GM12878 (cell line): ENCODE measurements around the gene TAS2R13. TPM values are rescaled to one million over a fixed set of nuclear protein-coding genes. Genes with fewer than 3 reads are reported as not detected.

Experiments
- ATAC-seq: fragments of 200-7000 bp; cut with Tn5 transposase; 3 replicates; pipeline ENCODE4 v1.9.1; 2020; ENCODE audit warnings: mild to moderate bottlenecking, moderate library complexity
- BruUV-seq: library from RNA; stranded (reverse); fragments of 400-500 nt; replicated peaks from 2 replicates; lab custom pipeline; 2021; lab: Mats Ljungman, UMichigan
- CTCF ChIA-PET: fragments of 300-600 bp; sonication (Branson Sonifier 250); formaldehyde crosslinking; extraction: SDS; loops from one replicate; lab custom pipeline; 2021; ENCODE audit warnings: inconsistent platforms; lab: Yijun Ruan, JAX
- POLR2A ChIA-PET: fragments of 350-600 bp; formaldehyde crosslinking; extraction: SDS; loops from one replicate; lab custom pipeline; 2021; ENCODE audit warnings: inconsistent platforms; lab: Charles Lee
- RAD21 ChIA-PET: fragments of 300-600 bp; sonication (Branson Sonifier 250); formaldehyde crosslinking; loops from one replicate; lab custom pipeline; 2023; ENCODE audit warnings: antibody characterized with exemption; ENCODE audit not compliant: unreplicated experiment; lab: Charles Lee
- SMC1A ChIA-PET: fragments of 300-600 bp; sonication (Branson Sonifier 250); formaldehyde crosslinking; loops from one replicate; lab custom pipeline; 2023; ENCODE audit not compliant: unreplicated experiment, uncharacterized antibody; lab: Charles Lee
- DNase-seq: peaks from one replicate; pipeline ENCODE4 v3.0.0-alpha.2; 2011; ENCODE audit warnings: low read depth, low spot score
- FAIRE-seq: peaks from 3 replicates; lab custom pipeline; 2011; peaks lifted over from hg19 to GRCh38; lab: Jason Lieb, UNC
- H2AFZ ChIP-seq: 2 replicates; pipeline ENCODE4 v1.6.0; 2011; ENCODE audit warnings: low read depth, low read length, control low read depth; ENCODE audit not compliant: control insufficient read depth
- H3K27ac ChIP-seq: 2 replicates; pipeline ENCODE4 v1.5.1; 2011; ENCODE audit warnings: control low read depth; ENCODE audit not compliant: control insufficient read depth, insufficient read depth
- H3K27me3 ChIP-seq, 2 experiments: replicated peaks in 1 of 2; 2 replicates each; pipeline versions ENCODE4 v1.6.0 to v1.6.1; 2011; ENCODE audit warnings: low read length in 1 of 2; ENCODE audit not compliant: control insufficient read depth in 2 of 2, insufficient read depth in 2 of 2
- H3K36me3 ChIP-seq, 2 experiments: 2 replicates each; pipeline ENCODE4 v1.5.1; 2011; ENCODE audit warnings: low read length in 1 of 2; ENCODE audit not compliant: control insufficient read depth in 2 of 2, insufficient read depth in 2 of 2
- H3K4me1 ChIP-seq: 2 replicates; pipeline ENCODE4 v1.6.1; 2011; ENCODE audit warnings: mild to moderate bottlenecking, low read length, moderate library complexity, mixed read lengths; ENCODE audit not compliant: control insufficient read depth, insufficient read depth
- H3K4me2 ChIP-seq: 2 replicates; pipeline ENCODE4 v1.6.0; 2011; ENCODE audit warnings: control low read depth; ENCODE audit not compliant: control insufficient read depth, insufficient read depth
- H3K4me3 ChIP-seq: fragments of 200-600 bp; sonication (generic); 2 replicates; pipeline ENCODE4 v1.5.1; 2016
- H3K79me2 ChIP-seq: 2 replicates; pipeline ENCODE4 v1.6.0; 2011; ENCODE audit warnings: low read length; ENCODE audit not compliant: control insufficient read depth, insufficient read depth
- H3K9ac ChIP-seq: 2 replicates; pipeline ENCODE4 v1.8.0; 2011; ENCODE audit warnings: low read length, control low read depth, mixed read lengths; ENCODE audit not compliant: control insufficient read depth, insufficient read depth
- H3K9me3 ChIP-seq: replicated peaks from 3 replicates; pipeline ENCODE4 v1.5.1; 2011; ENCODE audit warnings: mild to moderate bottlenecking, low read length; ENCODE audit not compliant: control insufficient read depth, insufficient read depth
- H4K20me1 ChIP-seq: 2 replicates; pipeline ENCODE4 v1.6.0; 2011; ENCODE audit not compliant: control insufficient read depth, insufficient read depth
- BHLHE40 ChIP-seq, 2 experiments: fragments of 450-650 bp in 1 of 2; IDR thresholded peaks; 2 replicates each; pipeline ENCODE4 v1.6.1; 2011 to 2017; ENCODE audit warnings: low read depth in 2 of 2, borderline replicate concordance in 1 of 2, improper control_type of control experiment in 1 of 2, low read length in 1 of 2, mild to moderate bottlenecking in 1 of 2
- FOS ChIP-seq: IDR thresholded peaks from 3 replicates; pipeline ENCODE4 v1.6.1; 2011; ENCODE audit warnings: borderline replicate concordance; ENCODE audit not compliant: insufficient read length; ENCODE audit errors: extremely low read depth
- KLF5 ChIP-seq: fragments of 450-650 bp; IDR thresholded peaks from 2 replicates; pipeline ENCODE4 v1.6.1; 2014; ENCODE audit warnings: mild to moderate bottlenecking; ENCODE audit not compliant: partially characterized antibody
- MTA2 ChIP-seq: fragments of 450-650 bp; IDR thresholded peaks from 2 replicates; pipeline ENCODE4 v1.6.1; 2016; ENCODE audit warnings: low read depth, mild to moderate bottlenecking, moderate library complexity
- MTA3 ChIP-seq: IDR thresholded peaks from 2 replicates; pipeline ENCODE4 v1.6.1; 2012; ENCODE audit warnings: low read length, inconsistent platforms, borderline replicate concordance
- MYC ChIP-seq: IDR thresholded peaks from 2 replicates; pipeline ENCODE4 v1.6.1; 2011; ENCODE audit warnings: mild to moderate bottlenecking, low read length, moderate library complexity, inconsistent platforms; ENCODE audit not compliant: insufficient read depth, insufficient replicate concordance, insufficient read length, severe bottlenecking
- NBN ChIP-seq: fragments of 450-650 bp; IDR thresholded peaks from 2 replicates; pipeline ENCODE4 v1.6.1; 2016
- NFXL1 ChIP-seq: fragments of 450-650 bp; IDR thresholded peaks from 2 replicates; pipeline ENCODE4 v1.6.1; 2017; ENCODE audit warnings: antibody characterized with exemption, mild to moderate bottlenecking, borderline replicate concordance
- NRF1 ChIP-seq: conservative IDR thresholded peaks from 2 replicates; pipeline ENCODE4 v1.6.1; 2011; ENCODE audit warnings: mild to moderate bottlenecking, low read depth, low read length, improper control_type of control experiment
- PAX8 ChIP-seq: fragments of 450-650 bp; IDR thresholded peaks from 2 replicates; pipeline ENCODE4 v1.6.1; 2017; ENCODE audit warnings: mild to moderate bottlenecking, moderate library complexity
- RBBP5 ChIP-seq: fragments of 200-600 bp; sonication (generic); conservative IDR thresholded peaks from 2 replicates; pipeline ENCODE4 v1.6.1; 2016
- SP1 ChIP-seq: IDR thresholded peaks from one replicate; pipeline ENCODE4 v1.6.1; 2011; ENCODE audit warnings: low read depth, low read length
- SREBF2 ChIP-seq: IDR thresholded peaks from 2 replicates; pipeline ENCODE4 v1.6.1; 2012; ENCODE audit warnings: mild to moderate bottlenecking, low read length
- SUZ12 ChIP-seq: fragments of 200-600 bp; sonication (generic); IDR thresholded peaks from one replicate; pipeline ENCODE4 v1.6.1; 2018; ENCODE audit warnings: antibody characterized with exemption, mild to moderate bottlenecking; ENCODE audit not compliant: unreplicated experiment
- TAF1 ChIP-seq: IDR thresholded peaks from 2 replicates; pipeline ENCODE4 v1.6.1; 2011; ENCODE audit warnings: mild to moderate bottlenecking, low read depth, low read length, borderline replicate concordance
- WGBS: methylation state at CpG from one replicate; pipeline ENCODE4 v1.1.6; 2016; ENCODE audit warnings: low lambda C conversion rate; ENCODE audit not compliant: insufficient replicate concordance, insufficient coverage; ENCODE audit errors: missing lambda C conversion rate; 5-methylcytosine and 5-hydroxymethylcytosine counted together
- in situ Hi-C: fragments of 300-500 bp; cut with MboI; formaldehyde crosslinking; loops from 9 replicates; pipeline ENCODE4 v1.14.3; 2018; ENCODE audit warnings: mixed read lengths
- intact Hi-C: fragments of 100-400 bp; cut with micrococcal nuclease; formaldehyde crosslinking; loops from one replicate; pipeline ENCODE4 v1.14.2; 2022; ENCODE audit not compliant: unreplicated experiment
- polyA plus RNA-seq, 11 experiments: library from polyadenylated mRNA; depleted of rRNA in 4 of 11; unstranded in 6 of 11; stranded (reverse) in 5 of 11; fragments of >200 nt; fragmentation: Nextera tagmentation in 4 of 11; fragmentation: Illumina TruSeq in 1 of 11; extraction: Ambion mirVana in 4 of 11; extraction: Trizol in 1 of 11; gene quantifications; 1 replicate in 1 of 11; 2 replicates in 10 of 11; pipeline versions ENCODE4 v1.2.1 to v1.2.3, GENCODE V29; 2011 to 2016; ENCODE audit warnings: inconsistent platforms in 2 of 11, missing spikeins in 2 of 11, low read depth in 1 of 11
- total RNA-seq, 4 experiments: library from RNA; depleted of rRNA in 3 of 4; stranded (reverse); fragments of >200 nt in 3 of 4; fragmentation: Illumina TruSeq in 1 of 4; extraction: Trizol in 1 of 4; gene quantifications; 2 replicates each; pipeline versions ENCODE4 v1.2.1 to v1.2.3, GENCODE V29; 2013 to 2021
- TF ChIP-seq, protein P1 (sequence below): IDR thresholded peaks from 2 replicates; pipeline ENCODE4 v1.6.1; 2012; ENCODE audit warnings: low read depth, low read length, improper control_type of control experiment
- TF ChIP-seq, protein P2 (sequence below): IDR thresholded peaks from 2 replicates; pipeline ENCODE4 v1.6.1; 2011; ENCODE audit warnings: borderline replicate concordance, low read depth, mild to moderate bottlenecking, moderate library complexity, mixed read lengths, low read length; ENCODE audit not compliant: insufficient read depth; ENCODE audit errors: extremely low read length
- TF ChIP-seq, protein P3 (sequence below): fragments of 450-650 bp; IDR thresholded peaks from 2 replicates; pipeline ENCODE4 v1.6.1; 2014; ENCODE audit warnings: mild to moderate bottlenecking

TAS2R13 gene
- total and polyA plus RNA-seq, 10 of the 15 experiments (the other 5 are each of a cell fraction or from before 2014, with no cell fraction given), result 0.12 to 2.2 (median 0.65) TPM; not detected in 4

DNA sequence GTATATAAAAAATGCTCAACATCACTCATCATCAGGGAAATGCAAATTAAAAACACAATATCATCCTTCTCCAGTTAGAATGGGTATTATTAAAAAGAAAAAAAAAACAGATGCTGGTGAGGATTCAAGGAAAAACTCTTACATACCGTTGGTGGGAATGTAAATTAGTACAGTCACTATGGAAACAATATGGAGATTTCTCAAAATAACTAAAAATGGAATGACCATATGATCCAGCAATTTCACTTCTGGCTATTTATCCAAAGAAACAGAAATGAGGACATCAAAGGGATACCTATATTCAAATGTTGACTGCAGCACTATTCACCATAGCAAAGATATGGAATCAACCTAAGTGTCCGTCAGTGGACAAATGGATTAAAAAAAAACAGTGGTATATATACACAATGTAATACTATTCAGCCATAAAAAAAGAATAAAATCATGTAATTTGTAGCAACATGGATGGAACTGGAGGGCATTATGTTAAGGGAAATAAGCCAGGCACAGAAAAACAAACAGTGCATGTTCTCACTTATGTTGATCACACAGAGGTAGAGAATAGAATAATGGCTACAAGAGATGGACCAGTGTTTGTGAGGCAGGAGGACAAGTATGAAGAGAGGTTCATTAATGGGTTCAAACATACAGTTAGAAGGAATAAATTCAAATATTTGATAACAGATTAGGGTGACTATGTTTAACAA is 45.7 kb downstream of the TAS2R13 start:
- Histone ChIP-seq H3K9me3 (no peaks in the 10 kb centered on the region; the same call in 2 of the 3 replicates), H3K4me2 (no peak overlapping the region), H3K4me1 (no peaks in the 10 kb centered on the region), H3K36me3 (no peaks in the 10 kb centered on the region; a peak in 1 of 4 replicates), H3K27me3 (no peaks in the 10 kb centered on the region), H3K27ac (no peak overlapping the region), H2AFZ (no peak overlapping the region), H3K9ac (no peak overlapping the region), H3K79me2 (no peaks in the 10 kb centered on the region), H3K4me3 (no peak overlapping the region), H4K20me1 (no peaks in the 10 kb centered on the region)
- ChIA-PET POLR2A (no interaction called here), SMC1A (no interaction called here), RAD21 (no interaction called here), CTCF (no interaction called here)
- no peak for FAIRE-seq
- DNase-seq, result no peak
- no peak for TF ChIP-seq TAF1
- no peak for TF ChIP-seq RBBP5
- no peak for TF ChIP-seq SREBF2
- no peak for TF ChIP-seq MTA3
- no peak for TF ChIP-seq NRF1
- no peak for TF ChIP-seq FOS
- no peak for TF ChIP-seq NBN
- TF ChIP-seq, protein P1, sequence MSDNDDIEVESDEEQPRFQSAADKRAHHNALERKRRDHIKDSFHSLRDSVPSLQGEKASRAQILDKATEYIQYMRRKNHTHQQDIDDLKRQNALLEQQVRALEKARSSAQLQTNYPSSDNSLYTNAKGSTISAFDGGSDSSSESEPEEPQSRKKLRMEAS, result no peak
- TF ChIP-seq, protein P2, sequence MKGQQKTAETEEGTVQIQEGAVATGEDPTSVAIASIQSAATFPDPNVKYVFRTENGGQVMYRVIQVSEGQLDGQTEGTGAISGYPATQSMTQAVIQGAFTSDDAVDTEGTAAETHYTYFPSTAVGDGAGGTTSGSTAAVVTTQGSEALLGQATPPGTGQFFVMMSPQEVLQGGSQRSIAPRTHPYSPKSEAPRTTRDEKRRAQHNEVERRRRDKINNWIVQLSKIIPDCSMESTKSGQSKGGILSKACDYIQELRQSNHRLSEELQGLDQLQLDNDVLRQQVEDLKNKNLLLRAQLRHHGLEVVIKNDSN, result no peak
- no peak for TF ChIP-seq SP1
- TF ChIP-seq MTA2, result no peak
- no peak for TF ChIP-seq PAX8
- TF ChIP-seq BHLHE40 (IDR thresholded peaks at IDR 0.05; ENCODE audit: borderline replicate concordance in 1 of 2, low read depth in 2 of 2, low read length in 1 of 2), result no peak
- TF ChIP-seq, protein P3, sequence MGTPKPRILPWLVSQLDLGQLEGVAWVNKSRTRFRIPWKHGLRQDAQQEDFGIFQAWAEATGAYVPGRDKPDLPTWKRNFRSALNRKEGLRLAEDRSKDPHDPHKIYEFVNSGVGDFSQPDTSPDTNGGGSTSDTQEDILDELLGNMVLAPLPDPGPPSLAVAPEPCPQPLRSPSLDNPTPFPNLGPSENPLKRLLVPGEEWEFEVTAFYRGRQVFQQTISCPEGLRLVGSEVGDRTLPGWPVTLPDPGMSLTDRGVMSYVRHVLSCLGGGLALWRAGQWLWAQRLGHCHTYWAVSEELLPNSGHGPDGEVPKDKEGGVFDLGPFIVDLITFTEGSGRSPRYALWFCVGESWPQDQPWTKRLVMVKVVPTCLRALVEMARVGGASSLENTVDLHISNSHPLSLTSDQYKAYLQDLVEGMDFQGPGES, result no peak
- TF ChIP-seq SUZ12, result no peak
- TF ChIP-seq MYC, result no peak
- TF ChIP-seq KLF5, result no peak
- TF ChIP-seq NFXL1, result no peak
- intact Hi-C loops (no loop called here), in situ Hi-C loops (no loop called here)
- 80% methylated on average over 2 of the region's 2 CpGs for WGBS
- BruUV-seq, result no TSS peak
- ATAC-seq, result no peak
